HCT116 (cell line): ENCODE results near the gene USP32. TPM values are rescaled to one million over a fixed set of nuclear protein-coding genes. Genes with fewer than 3 reads are reported as not detected.

Experiments
- ATAC-seq: fragments of 200-7000 bp; cut with Tn5 transposase; 2 replicates; pipeline ENCODE4 v1.9.1; 2020; ENCODE audit warnings: mild to moderate bottlenecking, moderate library complexity
- BruUV-seq: library from RNA; stranded (reverse); fragments of 400-500 nt; replicated peaks from 2 replicates; lab custom pipeline; 2021; lab: Mats Ljungman, UMichigan
- CTCF ChIA-PET: fragments of 300-600 bp; sonication (Branson Sonifier 250); formaldehyde crosslinking; loops from one replicate; lab custom pipeline; 2021; ENCODE audit warnings: antibody characterized with exemption; lab: Charles Lee
- POLR2A ChIA-PET: fragments of 300-600, 350-600 bp; sonication (Branson Sonifier 250); formaldehyde crosslinking; loops from one replicate; lab custom pipeline; 2021; ENCODE audit warnings: antibody characterized with exemption; lab: Charles Lee
- RAD21 ChIA-PET, 2 experiments: fragments of 300-600 bp; sonication (Branson Sonifier 250); formaldehyde crosslinking; loops; one replicate each; lab custom pipeline; 2023; ENCODE audit warnings: low total read pairs in 2 of 2; ENCODE audit not compliant: uncharacterized antibody in 2 of 2, unreplicated experiment in 2 of 2, low non-redundant PET in 1 of 2; lab: Charles Lee
- DNase-seq: peaks from one replicate; pipeline ENCODE4 v3.0.0-alpha.2; 2010; ENCODE audit warnings: low read depth, low spot score
- H2AFZ ChIP-seq: fragments of 200-600 bp; shearing (Covaris generic), sonication (generic); 2 replicates; pipeline ENCODE4 v1.6.1; 2017; ENCODE audit warnings: low read depth, mixed run types, mixed read lengths, antibody characterized with exemption, low read length; ENCODE audit not compliant: poor library complexity, severe bottlenecking
- H3K27ac ChIP-seq: 2 replicates; pipeline ENCODE4 v1.5.1; 2012; ENCODE audit warnings: low read depth, low read length
- H3K27me3 ChIP-seq: fragments of 200-600 bp; sonication (generic); 2 replicates; pipeline ENCODE4 v1.6.1; 2016; ENCODE audit warnings: mixed run types, low read length, mixed read lengths; ENCODE audit not compliant: insufficient read depth
- H3K36me3 ChIP-seq, 2 experiments: fragments of 200-500 bp in 1 of 2; fragments of 200-600 bp in 1 of 2; sonication (Bioruptor generic) in 1 of 2; sonication (generic) in 1 of 2; 2 replicates each; pipeline versions ENCODE4 v1.5.1 to v1.6.1; 2014 to 2016; ENCODE audit warnings: low read length in 2 of 2, inconsistent platforms in 1 of 2, mixed read lengths in 1 of 2, mixed run types in 1 of 2; ENCODE audit not compliant: insufficient read depth in 2 of 2, control insufficient read depth in 1 of 2
- H3K4me1 ChIP-seq, 2 experiments: fragments of 200-600 bp in 1 of 2; sonication (generic) in 1 of 2; 2 replicates each; pipeline versions ENCODE4 v1.5.1 to v1.6.1; 2012 to 2017; ENCODE audit warnings: low read length in 2 of 2, inconsistent platforms in 1 of 2, mild to moderate bottlenecking in 1 of 2, mixed read lengths in 1 of 2, mixed run types in 1 of 2, moderate library complexity in 1 of 2; ENCODE audit not compliant: insufficient read depth in 2 of 2, control insufficient read depth in 1 of 2
- H3K4me2 ChIP-seq: fragments of 200-600 bp; sonication (generic); 2 replicates; pipeline ENCODE4 v1.6.1; 2017; ENCODE audit warnings: mixed run types, low read length, mixed read lengths
- H3K4me3 ChIP-seq, 2 experiments: fragments of 200-600 bp in 1 of 2; sonication (generic) in 1 of 2; replicated peaks in 1 of 2; 2 replicates each; pipeline ENCODE4 v1.5.1; 2011 to 2016; ENCODE audit warnings: low read length in 2 of 2, control low read depth in 1 of 2, low read depth in 1 of 2, mild to moderate bottlenecking in 1 of 2, mixed read lengths in 1 of 2, mixed run types in 1 of 2
- H3K79me2 ChIP-seq: fragments of 200-600 bp; sonication (generic); 2 replicates; pipeline ENCODE4 v1.6.1; 2017; ENCODE audit warnings: mild to moderate bottlenecking, mixed run types, low read length, moderate library complexity, mixed read lengths; ENCODE audit not compliant: insufficient read depth
- H3K9ac ChIP-seq: fragments of 200-600 bp; sonication (generic); 2 replicates; pipeline ENCODE4 v1.6.1; 2016; ENCODE audit warnings: low read length, mixed read lengths
- H3K9me2 ChIP-seq: fragments of 200-600 bp; sonication (generic), shearing (Covaris generic); 2 replicates; pipeline ENCODE4 v1.6.1; 2017; ENCODE audit warnings: mixed run types, mild to moderate bottlenecking, moderate library complexity; ENCODE audit not compliant: insufficient read depth
- H3K9me3 ChIP-seq, 2 experiments: fragments of 200-500 bp in 1 of 2; fragments of 200-600 bp in 1 of 2; sonication (Bioruptor generic) in 1 of 2; sonication (generic) in 1 of 2; 2 replicates each; pipeline ENCODE4 v1.6.1; 2014 to 2017; ENCODE audit warnings: low read length in 2 of 2, mixed read lengths in 2 of 2, inconsistent platforms in 1 of 2, low read depth in 1 of 2, mild to moderate bottlenecking in 1 of 2, mixed run types in 1 of 2, moderate library complexity in 1 of 2; ENCODE audit not compliant: control insufficient read depth in 1 of 2, insufficient read depth in 1 of 2
- H4K20me1 ChIP-seq: fragments of 200-600 bp; sonication (generic), shearing (Covaris generic); 2 replicates; pipeline ENCODE4 v1.6.1; 2017; ENCODE audit warnings: mixed run types, mild to moderate bottlenecking, moderate library complexity; ENCODE audit not compliant: insufficient read depth
- CBX3 ChIP-seq: IDR thresholded peaks from 2 replicates; pipeline ENCODE4 v1.6.1; 2012; ENCODE audit warnings: low read depth
- ELF1 ChIP-seq: IDR thresholded peaks from 2 replicates; pipeline ENCODE4 v1.6.1; 2012; ENCODE audit warnings: low read depth, borderline replicate concordance
- EZH2 ChIP-seq: fragments of 200-600 bp; sonication (generic); IDR thresholded peaks from 2 replicates; pipeline ENCODE4 v1.6.1; 2017; ENCODE audit warnings: antibody characterized with exemption, mixed run types
- EZH2phosphoT487 ChIP-seq: fragments of 200-600 bp; IDR thresholded peaks from 2 replicates; pipeline ENCODE4 v1.6.1; 2018; ENCODE audit warnings: antibody characterized with exemption, borderline replicate concordance
- POLR2A ChIP-seq: IDR thresholded peaks from 2 replicates; pipeline ENCODE4 v1.7.0; 2011; ENCODE audit warnings: borderline replicate concordance; ENCODE audit not compliant: insufficient read depth, insufficient read length; ENCODE audit errors: extremely low read depth
- POLR2AphosphoS5 ChIP-seq: IDR thresholded peaks from 2 replicates; pipeline ENCODE4 v1.6.1; 2011; ENCODE audit warnings: mild to moderate bottlenecking, low read depth, low read length, moderate library complexity
- SIN3A ChIP-seq: IDR thresholded peaks from 2 replicates; pipeline ENCODE4 v1.6.1; 2012; ENCODE audit warnings: low read depth
- ZFX ChIP-seq: fragments of 450-650 bp; IDR thresholded peaks from 2 replicates; pipeline ENCODE4 v1.6.1; 2017
- ZNF274 ChIP-seq: fragments of 200-500 bp; sonication (Bioruptor generic); IDR thresholded peaks from 2 replicates; pipeline ENCODE4 v1.6.1; 2014; ENCODE audit warnings: mild to moderate bottlenecking, low read depth, low read length, inconsistent platforms
- intact Hi-C: fragments of 100-400 bp; cut with micrococcal nuclease; formaldehyde crosslinking; loops from 2 replicates; pipeline ENCODE4 v1.10.0; 2022
- total RNA-seq: library from RNA; stranded (reverse); gene quantifications from one replicate; pipeline ENCODE4 v1.2.1, GENCODE V29; 2021; ENCODE audit not compliant: unreplicated experiment
- TF ChIP-seq, protein P1 (sequence below): IDR thresholded peaks from 2 replicates; pipeline ENCODE4 v1.6.1; 2012

Gene USP32
- total RNA-seq, 1 experiment from 2014 or later: 67.0 TPM

DNA sequence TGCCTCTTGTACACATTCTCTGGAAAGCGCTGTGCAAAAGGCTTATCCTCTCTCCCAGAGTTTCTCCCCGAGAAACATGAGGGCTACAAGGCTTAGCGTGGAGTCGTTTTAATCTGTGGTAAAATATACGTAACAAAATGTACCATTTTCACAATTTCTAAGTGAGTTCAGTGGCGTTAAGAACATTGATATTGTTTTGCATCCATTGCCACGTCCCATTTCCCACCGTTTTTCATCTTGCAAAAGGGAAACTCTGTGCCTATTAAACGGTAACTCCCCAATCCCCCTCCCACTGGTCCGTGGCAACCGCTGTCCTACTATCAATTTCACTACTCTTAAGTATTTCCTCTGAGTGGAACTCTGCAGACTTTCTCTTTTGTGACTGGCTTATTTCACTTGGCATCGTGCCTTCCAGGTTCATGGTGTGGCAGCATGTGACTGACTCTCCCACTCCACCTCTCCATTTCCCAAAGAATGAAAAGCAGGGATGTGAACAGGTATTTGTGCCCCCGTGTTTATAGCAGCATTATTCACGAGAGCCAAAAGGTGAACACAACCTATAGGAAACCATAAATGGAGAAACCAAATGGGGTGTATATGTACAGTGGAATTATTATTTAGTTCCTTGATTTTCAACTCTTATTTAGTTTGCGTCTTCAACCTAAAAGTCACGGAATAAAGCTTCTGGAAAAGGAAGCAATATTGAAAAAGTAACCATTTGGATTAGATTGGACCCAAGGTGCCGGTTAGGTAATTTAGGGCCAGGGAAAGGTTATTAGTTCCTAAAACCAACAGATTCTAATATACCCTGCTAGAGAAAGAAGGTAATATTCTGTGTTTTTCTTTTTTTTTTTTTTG, 1.1 kb upstream of the USP32 start:
- Histone ChIP-seq H3K9me3 (no peaks in the 10 kb centered on the region), H3K4me1 (peaks cover 19 to 32% of the 10 kb centered on the region in 2 experiments), H3K27ac (peak overlapping the region; percentile 94), H2AFZ (peak overlapping the region; percentile 9), H3K9me2 (no peaks in the 10 kb centered on the region), H3K36me3 (no peaks in the 10 kb centered on the region), H4K20me1 (no peaks in the 10 kb centered on the region), H3K4me3 (peak overlapping the region; percentile 80 to 87), H3K9ac (peak overlapping the region; percentile 87), H3K27me3 (no peaks in the 10 kb centered on the region), H3K79me2 (peaks cover 35% of the 10 kb centered on the region), H3K4me2 (peak overlapping the region; percentile 88)
- ATAC-seq (no peak; the same call in 1 of the 2 replicates), DNase-seq (peak; percentile 24)
- peak; percentile 61 for TF ChIP-seq POLR2AphosphoS5
- TF ChIP-seq, protein P1, sequence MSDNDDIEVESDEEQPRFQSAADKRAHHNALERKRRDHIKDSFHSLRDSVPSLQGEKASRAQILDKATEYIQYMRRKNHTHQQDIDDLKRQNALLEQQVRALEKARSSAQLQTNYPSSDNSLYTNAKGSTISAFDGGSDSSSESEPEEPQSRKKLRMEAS: peak; percentile 87
- no peak for TF ChIP-seq EZH2
- intact Hi-C loops: loop anchor here (1.0 kb wide), 1 partner anchor 207 kb away; the partner anchor contains the start of gene PPM1D
- TSS peak; percentile 94 for BruUV-seq
- ChIA-PET RAD21 (no interaction called here), CTCF (interaction anchor here (1.0 to 2.2 kb wide), 4 partner anchors 8 to 251 kb away, joined by 3 to 9 read pairs (median 4); no protein-coding TSS in a partner anchor), POLR2A (interaction anchor here (1.0 to 1.2 kb wide), 2 partner anchors 11 to 12 kb away, joined by 3 to 4 read pairs; no protein-coding TSS in a partner anchor)

- TF ChIP-seq ZNF274 (no peak), ELF1 (no peak), CBX3 (no peak), POLR2A (peak; percentile 19), ZFX (no peak), EZH2phosphoT487 (no peak), SIN3A (no peak)
- TF ChIP-seq, all 23 proteins: peak for 1
- DNase-seq: no peak
- ATAC-seq: peak; percentile 59
- Histone ChIP-seq H4K20me1 (no peaks in the 10 kb centered on the region), H3K27me3 (no peaks in the 10 kb centered on the region), H3K4me1 (peaks cover 19 to 32% of the 10 kb centered on the region in 2 experiments), H3K9me3 (no peaks in the 10 kb centered on the region), H3K4me3 (peak overlapping the region; percentile 80 to 87), H3K79me2 (peaks cover 51% of the 10 kb centered on the region), H3K36me3 (no peaks in the 10 kb centered on the region), H2AFZ (no peak overlapping the region), H3K9ac (peak overlapping the region; percentile 87), H3K4me2 (peak overlapping the region; percentile 88), H3K9me2 (no peaks in the 10 kb centered on the region), H3K27ac (peak overlapping the region; percentile 94)
- POLR2A ChIA-PET: interaction anchor here (1.0 to 1.4 kb wide), 5 partner anchors 9 to 208 kb away, joined by 3 to 7 read pairs (median 4); partner anchors contain the start of gene PPM1D
- CTCF ChIA-PET: interaction anchor here (0.6 to 2.2 kb wide), 8 partner anchors 9 to 250 kb away, joined by 3 to 9 read pairs (median 3); no protein-coding TSS in a partner anchor
- intact Hi-C loops: loop anchor here (1.0 kb wide), 1 partner anchor 209 kb away; the partner anchor contains the start of gene PPM1D
- no TSS peak for BruUV-seq
- RAD21 ChIA-PET: interaction anchor here in 1 of 2 experiments (1.1 kb wide), 1 partner anchor 160 kb away, joined by 5 read pairs; no protein-coding TSS in a partner anchor
These were observed 377 bp downstream of the USP32 start for GRCh38 chr17:60391471-60392041.
